ENCODE results near the gene NAV3. TPM values are rescaled to one million over a fixed set of nuclear protein-coding genes. Genes with fewer than 3 reads are reported as not detected.

NAV3 gene
- total RNA-seq, 1 donor = 121 TPM

GRCh38 chr12:77947330-77947729, 116.6 kb downstream of the NAV3 start:
- no peak overlapping the region for H3K4me3 ChIP-seq (ENCODE audit: low read depth, low read length)
- TF ChIP-seq CTCF (IDR thresholded peaks at IDR 0.05; ENCODE audit: insufficient read depth, low read length) = no peak
- DNase-seq (ENCODE audit: low read depth) = peak; percentile 79

DNA sequence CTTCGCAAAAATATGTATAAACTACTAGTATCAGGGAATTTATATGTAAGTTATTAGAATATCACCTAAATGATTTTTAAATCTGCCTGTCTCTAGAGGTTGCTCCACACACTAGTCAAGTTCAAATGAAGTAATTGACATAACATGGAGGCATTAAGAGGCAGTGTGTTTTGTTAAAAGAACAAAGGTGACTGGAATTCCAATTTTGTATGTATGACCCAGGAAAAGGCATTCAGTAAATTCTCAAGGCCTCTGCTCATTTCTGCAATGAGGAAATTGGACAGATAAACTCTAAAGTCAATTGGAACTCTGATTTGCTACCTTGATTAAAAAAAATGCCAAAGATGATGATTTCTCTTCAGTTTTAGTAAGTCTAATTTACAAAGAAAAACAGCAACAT, 117.1 kb downstream of the NAV3 start:
- DNase-seq (ENCODE audit: low read depth) = no peak
- TF ChIP-seq CTCF (IDR thresholded peaks at IDR 0.05; ENCODE audit: insufficient read depth, low read length) = no peak
- no peak overlapping the region for H3K4me3 ChIP-seq (ENCODE audit: low read depth, low read length)

GRCh38 chr12:77949943-77950342, 119.2 kb downstream of the NAV3 start:
- H3K4me3 ChIP-seq (ENCODE audit: low read depth, low read length) = no peak overlapping the region
- no peak for DNase-seq (ENCODE audit: low read depth)
- TF ChIP-seq CTCF (IDR thresholded peaks at IDR 0.05; ENCODE audit: insufficient read depth, low read length) = no peak

- no peak for TF ChIP-seq CTCF (IDR thresholded peaks at IDR 0.05; ENCODE audit: insufficient read depth, low read length)
- DNase-seq (ENCODE audit: low read depth) = no peak
- H3K4me3 ChIP-seq (ENCODE audit: low read depth, low read length) = no peak overlapping the region
Measured at GRCh38 chr12:77953528-77954205, 123.0 kb downstream of the NAV3 start.

DNA sequence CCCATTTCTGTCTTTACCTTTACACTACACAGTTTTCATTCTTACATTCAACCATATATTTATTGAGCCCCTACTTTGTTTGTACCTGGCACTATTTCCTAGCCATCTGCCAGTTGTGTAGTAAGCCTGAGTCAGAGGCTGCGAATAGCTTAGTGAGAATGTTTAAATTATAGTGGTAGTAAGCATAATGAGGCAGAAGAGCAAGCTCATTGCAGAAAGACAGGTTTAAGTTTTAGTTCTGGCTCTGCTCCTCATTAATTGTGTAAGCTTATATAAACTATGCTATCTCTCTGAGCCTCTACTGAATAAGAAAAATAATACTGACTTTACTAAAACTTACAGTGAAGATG, 123.5 kb downstream of the NAV3 start:
- no peak for DNase-seq (ENCODE audit: low read depth)
- no peak overlapping the region for H3K4me3 ChIP-seq (ENCODE audit: low read depth, low read length)
- TF ChIP-seq CTCF (IDR thresholded peaks at IDR 0.05; ENCODE audit: insufficient read depth, low read length) = no peak

DNA sequence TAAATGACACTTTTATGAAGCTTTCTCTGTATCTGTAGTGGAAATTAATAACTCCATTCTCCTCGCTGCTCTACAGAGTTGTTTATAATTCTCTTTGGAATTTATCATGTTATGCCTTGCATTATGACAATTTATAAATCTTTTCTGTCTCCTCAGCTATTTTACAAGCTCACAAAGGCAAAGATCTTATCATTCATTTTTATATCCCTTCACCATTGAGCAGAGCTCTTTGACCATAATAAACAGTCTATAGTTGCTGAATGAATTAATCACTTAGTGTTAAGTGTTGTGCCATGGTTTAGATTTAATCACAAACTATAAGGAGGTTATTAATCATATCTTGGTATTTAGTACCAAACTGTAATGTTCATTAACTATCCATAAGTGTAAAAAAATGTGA, 126.4 kb downstream of the NAV3 start:
- no peak overlapping the region for H3K4me3 ChIP-seq (ENCODE audit: low read depth, low read length)
- no peak for TF ChIP-seq CTCF (IDR thresholded peaks at IDR 0.05; ENCODE audit: insufficient read depth, low read length)
- no peak for DNase-seq (ENCODE audit: low read depth)

- no peak overlapping the region for H3K4me3 ChIP-seq (ENCODE audit: low read depth, low read length)
- DNase-seq (ENCODE audit: low read depth) = no peak
- no peak for TF ChIP-seq CTCF (IDR thresholded peaks at IDR 0.05; ENCODE audit: insufficient read depth, low read length)
Measured at GRCh38 chr12:77963576-77964178, 133.0 kb downstream of the NAV3 start.
